GM12872 (cell line): ENCODE results near the gene PHLPP1.

Source experiments
- TF ChIP-seq, protein P1 (sequence below): IDR thresholded peaks from 3 replicates; pipeline ENCODE4 v1.5.1; 2011; ENCODE audit warnings: low read depth, mild to moderate bottlenecking, low read length, moderate library complexity; ENCODE audit not compliant: insufficient read depth

The PHLPP1 gene

DNA sequence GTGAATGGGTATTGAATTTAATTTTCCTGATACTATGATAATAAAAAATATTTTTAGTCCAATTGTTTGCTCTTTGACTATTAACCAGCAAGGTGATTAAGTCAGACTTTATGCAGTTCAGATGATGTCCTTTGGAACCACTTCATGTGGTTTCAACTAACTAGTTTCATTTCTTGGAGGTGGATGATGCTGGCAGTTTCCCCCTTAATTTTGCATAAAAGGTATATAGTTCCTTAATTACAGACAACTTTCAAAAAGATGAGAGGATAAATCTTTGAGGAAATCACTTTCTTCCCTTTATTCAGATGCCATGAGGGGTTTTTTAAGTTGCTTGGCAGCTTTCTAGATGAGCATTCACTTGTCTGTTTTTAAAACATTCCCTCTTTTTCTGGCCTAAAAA is 223.1 kb downstream of the PHLPP1 start:
- TF ChIP-seq, protein P1, sequence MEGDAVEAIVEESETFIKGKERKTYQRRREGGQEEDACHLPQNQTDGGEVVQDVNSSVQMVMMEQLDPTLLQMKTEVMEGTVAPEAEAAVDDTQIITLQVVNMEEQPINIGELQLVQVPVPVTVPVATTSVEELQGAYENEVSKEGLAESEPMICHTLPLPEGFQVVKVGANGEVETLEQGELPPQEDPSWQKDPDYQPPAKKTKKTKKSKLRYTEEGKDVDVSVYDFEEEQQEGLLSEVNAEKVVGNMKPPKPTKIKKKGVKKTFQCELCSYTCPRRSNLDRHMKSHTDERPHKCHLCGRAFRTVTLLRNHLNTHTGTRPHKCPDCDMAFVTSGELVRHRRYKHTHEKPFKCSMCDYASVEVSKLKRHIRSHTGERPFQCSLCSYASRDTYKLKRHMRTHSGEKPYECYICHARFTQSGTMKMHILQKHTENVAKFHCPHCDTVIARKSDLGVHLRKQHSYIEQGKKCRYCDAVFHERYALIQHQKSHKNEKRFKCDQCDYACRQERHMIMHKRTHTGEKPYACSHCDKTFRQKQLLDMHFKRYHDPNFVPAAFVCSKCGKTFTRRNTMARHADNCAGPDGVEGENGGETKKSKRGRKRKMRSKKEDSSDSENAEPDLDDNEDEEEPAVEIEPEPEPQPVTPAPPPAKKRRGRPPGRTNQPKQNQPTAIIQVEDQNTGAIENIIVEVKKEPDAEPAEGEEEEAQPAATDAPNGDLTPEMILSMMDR, result no peak

GRCh38 chr18:62939433-62939832 is 224.1 kb downstream of the PHLPP1 start:
- TF ChIP-seq, protein P1, result no peak

GRCh38 chr18:62939926-62940325 is 224.6 kb downstream of the PHLPP1 start:
- TF ChIP-seq, protein P1, result no peak

GRCh38 chr18:62942578-62942977 is 227.2 kb downstream of the PHLPP1 start:
- TF ChIP-seq, protein P1, result no peak

- TF ChIP-seq, protein P1, result no peak
Observed at GRCh38 chr18:62944454-62944853, 229.1 kb downstream of the PHLPP1 start.

DNA sequence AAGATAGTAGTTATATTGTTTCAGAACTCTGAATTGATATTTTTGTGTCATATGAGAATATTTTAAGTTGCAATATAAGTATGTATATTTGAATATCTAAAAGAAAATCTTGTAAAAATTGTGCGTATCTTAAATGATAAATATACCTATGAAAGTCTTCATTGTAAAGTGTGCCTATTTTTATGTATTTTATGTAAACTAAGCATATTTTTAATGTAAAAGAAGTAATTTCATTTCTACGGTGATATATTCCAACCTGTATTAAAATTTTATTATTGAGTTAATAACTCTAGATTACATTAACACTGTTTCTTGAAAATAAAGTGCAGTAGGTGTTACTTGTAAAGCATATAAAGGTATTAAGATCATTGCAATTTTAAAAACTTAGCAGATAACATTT is 233.4 kb downstream of the PHLPP1 start:
- TF ChIP-seq, protein P1, result no peak

DNA sequence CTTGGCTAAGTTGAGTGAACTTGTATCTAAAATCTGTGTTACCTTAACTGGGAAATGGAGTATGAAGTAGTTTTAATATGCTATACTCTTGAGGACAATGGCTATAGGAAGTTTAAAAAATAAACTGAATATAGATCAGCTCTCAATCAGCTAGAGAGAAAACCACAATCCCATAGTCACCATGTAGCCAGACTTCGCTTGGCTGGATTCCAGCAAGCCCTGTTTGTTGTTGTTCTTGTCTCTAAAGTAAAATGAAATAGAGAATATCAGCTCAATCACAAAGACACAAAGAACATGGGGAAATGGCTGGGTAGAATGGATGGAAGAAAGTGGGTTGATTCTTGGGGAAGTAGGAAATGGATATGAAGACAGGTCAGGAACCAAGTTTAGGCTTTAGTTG is 234.9 kb downstream of the PHLPP1 start:
- TF ChIP-seq, protein P1, result no peak

DNA sequence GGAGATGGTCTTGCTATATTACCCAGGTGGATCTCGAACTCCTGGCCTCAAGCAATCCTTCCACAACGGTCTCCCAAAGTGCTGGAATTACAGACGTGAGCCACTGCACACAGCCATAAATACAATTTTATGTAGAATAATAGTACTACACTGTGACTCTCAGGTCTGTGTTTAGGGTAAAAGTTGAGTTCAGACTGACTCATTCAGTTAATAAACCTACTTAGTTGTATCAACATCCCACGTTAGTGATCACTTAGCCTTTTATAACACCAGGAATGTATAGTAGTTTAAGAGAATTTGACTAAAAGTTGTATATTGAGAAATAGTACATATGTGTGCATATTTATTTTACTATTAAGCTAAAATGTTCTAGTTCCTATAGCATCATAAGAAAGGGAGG is 237.5 kb downstream of the PHLPP1 start:
- TF ChIP-seq, protein P1, result no peak
